HepG2 (cell line): ENCODE data around the gene C19orf73. TPM values are rescaled to one million over a fixed set of nuclear protein-coding genes. Genes with fewer than 3 reads are reported as not detected.
A peak's percentile ranks its signal among the peaks of the same experiment; 100 is the strongest.
"Not testable (repeated sequence)": the region's sequence is repeated elsewhere in the genome, so short reads cannot be mapped to it uniquely, and the experiment has no call there.

Experiments
- ATAC-seq: fragments of 200-7000 bp; cut with Tn5 transposase; 3 replicates; pipeline ENCODE4 v1.9.1; 2020; ENCODE audit warnings: mild to moderate bottlenecking, moderate library complexity
- BruUV-seq: library from RNA; stranded (reverse); fragments of 400-500 nt; replicated peaks from 2 replicates; lab custom pipeline; 2021; lab: Mats Ljungman, UMichigan
- CTCF ChIA-PET: fragments of 300-600 bp; formaldehyde crosslinking; extraction: SDS; loops from one replicate; lab custom pipeline; 2021; ENCODE audit warnings: low total read pairs, inconsistent platforms, low intra/inter-chr PET ratio; lab: Yijun Ruan, JAX
- POLR2A ChIA-PET: fragments of 350-600 bp; sonication (Branson Sonifier 250); formaldehyde crosslinking; loops from one replicate; lab custom pipeline; 2020; ENCODE audit warnings: antibody characterized with exemption, inconsistent platforms; lab: Yijun Ruan, JAX
- DNase-seq: peaks from one replicate; pipeline ENCODE4 v3.0.0-alpha.2; 2015; ENCODE audit warnings: low spot score
- FAIRE-seq: peaks from 3 replicates; lab custom pipeline; 2011; peaks lifted over from hg19 to GRCh38; lab: Jason Lieb, UNC
- H2AFZ ChIP-seq: one replicate; pipeline ENCODE4 v1.6.1; 2011; ENCODE audit warnings: low read length, inconsistent platforms
- H3K27ac ChIP-seq: fragments of 300-600 bp; 3 replicates; pipeline ENCODE4 v1.8.0; 2011; ENCODE audit warnings: mixed run types, mild to moderate bottlenecking, mixed read lengths, low read length, inconsistent platforms; ENCODE audit not compliant: insufficient read depth; ENCODE audit errors: extremely low read length
- H3K27me3 ChIP-seq, 2 experiments: fragments of 200-600 bp in 1 of 2; 2 replicates in 1 of 2; 3 replicates in 1 of 2; pipeline versions ENCODE4 v1.6.0 to v1.8.0; 2011; ENCODE audit warnings: low read length in 2 of 2, mild to moderate bottlenecking in 2 of 2, moderate library complexity in 2 of 2, inconsistent platforms in 1 of 2; ENCODE audit not compliant: insufficient read depth in 2 of 2, control insufficient read depth in 1 of 2
- H3K36me3 ChIP-seq, 2 experiments: fragments of 200-600 bp in 1 of 2; replicated peaks in 1 of 2; 2 replicates in 1 of 2; 3 replicates in 1 of 2; pipeline versions ENCODE4 v1.5.1 to v1.8.0; 2011; ENCODE audit warnings: low read length in 2 of 2, inconsistent platforms in 1 of 2; ENCODE audit not compliant: insufficient read depth in 2 of 2, control insufficient read depth in 1 of 2
- H3K4me1 ChIP-seq: 2 replicates; pipeline ENCODE4 v1.5.1; 2012; ENCODE audit warnings: low read length, inconsistent platforms; ENCODE audit not compliant: insufficient read depth
- H3K4me2 ChIP-seq: 2 replicates; pipeline ENCODE4 v1.6.0; 2011; ENCODE audit warnings: low read depth, low read length, inconsistent platforms
- H3K4me3 ChIP-seq, 3 experiments: fragments of 200-600 bp in 1 of 3; sonication (generic), shearing (Covaris generic) in 1 of 3; replicated peaks in 1 of 3; 2 replicates each; pipeline ENCODE4 v1.5.1; 2011 to 2016; ENCODE audit warnings: low read length in 3 of 3, inconsistent platforms in 2 of 3, low read depth in 2 of 3, mild to moderate bottlenecking in 2 of 3, control low read depth in 1 of 3, mixed read lengths in 1 of 3; ENCODE audit not compliant: insufficient read depth in 1 of 3
- H3K79me2 ChIP-seq: one replicate; pipeline ENCODE4 v1.6.1; 2011; ENCODE audit warnings: low read length, inconsistent platforms; ENCODE audit not compliant: insufficient read depth
- H3K9ac ChIP-seq: 2 replicates; pipeline ENCODE4 v1.6.0; 2011; ENCODE audit warnings: mild to moderate bottlenecking, low read depth, low read length, inconsistent platforms; ENCODE audit not compliant: insufficient read depth
- H3K9me3 ChIP-seq: 2 replicates; pipeline ENCODE4 v1.5.1; 2012; ENCODE audit warnings: mild to moderate bottlenecking, low read length
- H4K20me1 ChIP-seq: 2 replicates; pipeline ENCODE4 v1.6.0; 2011; ENCODE audit warnings: inconsistent platforms, mild to moderate bottlenecking, low read length, moderate library complexity; ENCODE audit not compliant: insufficient read depth
- ARID5B ChIP-seq: IDR thresholded peaks from 2 replicates; pipeline ENCODE4 v1.4.0; 2020; ENCODE audit warnings: mild to moderate bottlenecking, missing genetic modification reagents
- GATAD2A ChIP-seq: IDR thresholded peaks from 2 replicates; pipeline ENCODE4 v1.6.1; 2016
- HMGXB4 ChIP-seq, 2 experiments: sonication (generic) in 1 of 2; formaldehyde crosslinking in 1 of 2; IDR thresholded peaks; 2 replicates each; pipeline versions ENCODE4 v1.4.0 to v1.6.1; 2018 to 2020; ENCODE audit warnings: missing genetic modification reagents in 2 of 2, borderline replicate concordance in 1 of 2, low read depth in 1 of 2, mild to moderate bottlenecking in 1 of 2, missing biosample characterization in 1 of 2
- KDM2A ChIP-seq: sonication (generic); formaldehyde crosslinking; IDR thresholded peaks from 2 replicates; pipeline ENCODE4 v1.4.0; 2020; ENCODE audit warnings: low read depth, missing genetic modification reagents, borderline replicate concordance
- RAD21 ChIP-seq: fragments of 450-650 bp; formaldehyde crosslinking; IDR thresholded peaks from 2 replicates; pipeline ENCODE4 v1.5.0; 2020; ENCODE audit warnings: mild to moderate bottlenecking
- SKI ChIP-seq: fragments of 450-650 bp; IDR thresholded peaks from one replicate; pipeline ENCODE4 v1.6.1; 2018; ENCODE audit warnings: mild to moderate bottlenecking; ENCODE audit not compliant: partially characterized antibody
- STAG1 ChIP-seq: sonication (generic); formaldehyde crosslinking; IDR thresholded peaks from 2 replicates; pipeline ENCODE4 v1.4.0; 2020; ENCODE audit warnings: missing genetic modification reagents
- THAP9 ChIP-seq: sonication (generic); formaldehyde crosslinking; IDR thresholded peaks from 2 replicates; pipeline ENCODE4; 2020; ENCODE audit warnings: missing genetic modification reagents, mild to moderate bottlenecking, borderline replicate concordance
- ZNF639 ChIP-seq: conservative IDR thresholded peaks from 2 replicates; pipeline ENCODE4 v1.6.1; 2018; ENCODE audit warnings: missing genetic modification reagents
- WGBS: methylation state at CpG from one replicate; pipeline ENCODE4 v1.1.6; 2017; ENCODE audit warnings: low lambda C conversion rate; 5-methylcytosine and 5-hydroxymethylcytosine counted together
- in situ Hi-C: cut with HindIII; loops from 2 replicates; pipeline ENCODE4 v1.10.0; 2017; ENCODE audit warnings: low pct_unique_long_range_greater_than_20kb; ENCODE audit not compliant: extremely low pct_ligation_motif_present
- intact Hi-C: fragments of 100-400 bp; cut with micrococcal nuclease; formaldehyde crosslinking; loops from one replicate; pipeline ENCODE4 v1.10.0; 2022; ENCODE audit not compliant: unreplicated experiment
- polyA plus RNA-seq, 8 experiments: library from polyadenylated mRNA; depleted of rRNA in 3 of 8; stranded (reverse) in 7 of 8; unstranded in 1 of 8; fragments of >200 nt; fragmentation: Illumina TruSeq in 4 of 8; extraction: Trizol in 4 of 8; gene quantifications; 2 replicates each; pipeline versions ENCODE4 v1.2.1 to v1.2.3, GENCODE V29; 2011 to 2016; ENCODE audit warnings: low read depth in 4 of 8, missing spikeins in 1 of 8, mixed read lengths in 1 of 8; ENCODE audit not compliant: insufficient read depth in 1 of 8
- total RNA-seq, 5 experiments: library from RNA; depleted of rRNA; stranded (reverse); fragments of >200 nt; fragmentation: Illumina TruSeq; extraction: Trizol; gene quantifications; 2 replicates each; pipeline ENCODE4 v1.2.3, GENCODE V29; 2016; ENCODE audit warnings: low read depth in 1 of 5
- TF ChIP-seq, protein P1 (sequence below): sonication (generic); formaldehyde crosslinking; IDR thresholded peaks from 2 replicates; pipeline ENCODE4 v1.4.0; 2020; ENCODE audit warnings: missing genetic modification reagents, borderline replicate concordance

Gene C19orf73
- total and polyA plus RNA-seq, 2 of the 13 experiments (the other 11 are each of a cell fraction or from before 2014, with no cell fraction given) = 1.4 to 1.5 TPM

- BruUV-seq, H3K9ac ChIP-seq, H3K9me3 ChIP-seq, POLR2A ChIA-PET, H4K20me1 ChIP-seq, H3K4me3 ChIP-seq, H3K27ac ChIP-seq, H2AFZ ChIP-seq, H3K4me1 ChIP-seq, in situ Hi-C loops, ATAC-seq, H3K36me3 ChIP-seq, H3K4me2 ChIP-seq, intact Hi-C loops, H3K79me2 ChIP-seq: not testable (repeated sequence)
- FAIRE-seq = peak; percentile 46
- DNase-seq = peak; percentile 20
- CTCF ChIA-PET = interaction anchor here (0.8 kb wide), 1 partner anchor 133 kb away, joined by 3 read pairs; no protein-coding TSS in a partner anchor
- WGBS = 8% methylated on average over 8 of the region's 9 CpGs
- H3K27me3 ChIP-seq = peaks cover 2 to 22% of the 10 kb centered on the region in 2 experiments
- peak; percentile 47; the same call in 1 of the 2 replicates for TF ChIP-seq KDM2A
- TF ChIP-seq RAD21 (CRISPR knock-in tag) = peak; percentile 66
- TF ChIP-seq, protein P1, sequence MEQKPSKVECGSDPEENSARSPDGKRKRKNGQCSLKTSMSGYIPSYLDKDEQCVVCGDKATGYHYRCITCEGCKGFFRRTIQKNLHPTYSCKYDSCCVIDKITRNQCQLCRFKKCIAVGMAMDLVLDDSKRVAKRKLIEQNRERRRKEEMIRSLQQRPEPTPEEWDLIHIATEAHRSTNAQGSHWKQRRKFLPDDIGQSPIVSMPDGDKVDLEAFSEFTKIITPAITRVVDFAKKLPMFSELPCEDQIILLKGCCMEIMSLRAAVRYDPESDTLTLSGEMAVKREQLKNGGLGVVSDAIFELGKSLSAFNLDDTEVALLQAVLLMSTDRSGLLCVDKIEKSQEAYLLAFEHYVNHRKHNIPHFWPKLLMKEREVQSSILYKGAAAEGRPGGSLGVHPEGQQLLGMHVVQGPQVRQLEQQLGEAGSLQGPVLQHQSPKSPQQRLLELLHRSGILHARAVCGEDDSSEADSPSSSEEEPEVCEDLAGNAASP (CRISPR knock-in tag) = peak; percentile 18; the same call in 1 of the 2 replicates
- TF ChIP-seq SKI = peak; percentile 20
- TF ChIP-seq HMGXB4 (CRISPR knock-in tag; IDR thresholded peaks at IDR 0.05; ENCODE audit: borderline replicate concordance in 1 of 2, low read depth in 1 of 2) = peak in 1 of 2 experiments; percentile 52; a peak in 1 of 4 replicates
- 0 out of 2 replicates have a peak, but pooled peaks have one; percentile 27 for TF ChIP-seq THAP9
- TF ChIP-seq GATAD2A = 0 out of 2 replicates have a peak, but pooled peaks have one; percentile 28
- TF ChIP-seq STAG1 (CRISPR knock-in tag) = peak; percentile 82
- TF ChIP-seq ARID5B (CRISPR knock-in tag) = 0 out of 2 replicates have a peak, but pooled peaks have one; percentile 21
- 0 out of 2 replicates have a peak, but pooled peaks have one; percentile 34 for TF ChIP-seq ZNF639 (CRISPR knock-in tag)
Measured at GRCh38 chr19:49074869-49075268, 44.1 kb downstream of the C19orf73 start.
